GM23338 (cell line): ENCODE results near the gene MCUB. TPM values are rescaled to one million over a fixed set of nuclear protein-coding genes. Genes with fewer than 3 reads are reported as not detected.

ENCODE experiments used
- ATAC-seq: fragments of 200-7000 bp; cut with Tn5 transposase; 3 replicates; pipeline ENCODE4 v1.9.1; 2020
- DNase-seq: peaks from one replicate; pipeline ENCODE4 v3.0.0-alpha.2; 2015; ENCODE audit warnings: low spot score
- H2AFZ ChIP-seq: fragments of 200-600 bp; sonication (generic); 2 replicates; pipeline ENCODE4 v1.8.0; 2016; ENCODE audit warnings: antibody characterized with exemption, mild to moderate bottlenecking, moderate library complexity
- H3F3A ChIP-seq: fragments of 200-600 bp; sonication (generic); replicated peaks from 2 replicates; pipeline ENCODE4 v1.8.0; 2017; ENCODE audit warnings: antibody characterized with exemption, mixed run types, low read depth
- H3K27ac ChIP-seq: fragments of 200-600 bp; sonication (generic); 2 replicates; pipeline ENCODE4 v1.6.1; 2016; ENCODE audit warnings: low read depth
- H3K27me3 ChIP-seq: fragments of 200-600 bp; sonication (generic); 2 replicates; pipeline ENCODE4 v1.8.0; 2016; ENCODE audit warnings: mild to moderate bottlenecking, mixed run types, moderate library complexity; ENCODE audit not compliant: insufficient read depth
- H3K36me3 ChIP-seq: fragments of 200-600 bp; sonication (generic); 2 replicates; pipeline ENCODE4 v1.8.0; 2016; ENCODE audit warnings: mild to moderate bottlenecking; ENCODE audit not compliant: insufficient read depth
- H3K4me1 ChIP-seq: fragments of 200-600 bp; sonication (generic); 2 replicates; pipeline ENCODE4 v1.8.0; 2016; ENCODE audit warnings: mild to moderate bottlenecking, moderate library complexity; ENCODE audit not compliant: insufficient read depth
- H3K4me2 ChIP-seq: fragments of 200-600 bp; sonication (generic); 2 replicates; pipeline ENCODE4 v1.7.1; 2017; ENCODE audit warnings: mixed run types
- H3K4me3 ChIP-seq: fragments of 200-600 bp; sonication (generic); 2 replicates; pipeline ENCODE4 v1.6.1; 2016; ENCODE audit warnings: mixed run types
- H3K79me2 ChIP-seq: fragments of 200-600 bp; sonication (generic); replicated peaks from 2 replicates; pipeline ENCODE4 v1.8.0; 2017; ENCODE audit warnings: mild to moderate bottlenecking; ENCODE audit not compliant: insufficient read depth
- H3K9me2 ChIP-seq: fragments of 200-600 bp; sonication (generic); 2 replicates; pipeline ENCODE4 v1.8.0; 2017; ENCODE audit not compliant: insufficient read depth
- H4K20me1 ChIP-seq: fragments of 200-600 bp; sonication (generic); replicated peaks from 2 replicates; pipeline ENCODE4 v1.8.0; 2017; ENCODE audit warnings: mild to moderate bottlenecking; ENCODE audit not compliant: insufficient read depth
- H3K27ac Mint-ChIP-seq: 2 replicates; pipeline ENCODE4 v1.8.0; 2020; ENCODE audit warnings: inconsistent platforms, mild to moderate bottlenecking, moderate library complexity, mixed read lengths
- H3K27me3 Mint-ChIP-seq: 3 replicates; pipeline ENCODE4 v1.8.0; 2022; ENCODE audit warnings: low read depth, mild to moderate bottlenecking, moderate library complexity, mixed read lengths, inconsistent platforms; ENCODE audit not compliant: insufficient read depth, poor library complexity
- H3K36me3 Mint-ChIP-seq: 3 replicates; pipeline ENCODE4 v1.8.0; 2021; ENCODE audit warnings: low read depth, mild to moderate bottlenecking, inconsistent platforms, moderate library complexity, mixed read lengths
- H3K4me1 Mint-ChIP-seq: 3 replicates; pipeline ENCODE4 v1.8.0; 2020; ENCODE audit warnings: mild to moderate bottlenecking, inconsistent platforms, mixed read lengths
- H3K4me3 Mint-ChIP-seq: 3 replicates; pipeline ENCODE4 v1.8.0; 2021; ENCODE audit warnings: moderate library complexity, mild to moderate bottlenecking, inconsistent platforms, mixed read lengths
- H3K9me3 Mint-ChIP-seq: 3 replicates; pipeline ENCODE4 v1.8.0; 2020; ENCODE audit warnings: moderate library complexity, mild to moderate bottlenecking, inconsistent platforms, mixed read lengths
- EZH2 ChIP-seq: fragments of 200-600 bp; sonication (generic); IDR thresholded peaks from one replicate; pipeline ENCODE4 v1.8.0; 2017; ENCODE audit warnings: antibody characterized with exemption, mild to moderate bottlenecking, low read depth; ENCODE audit not compliant: unreplicated experiment
- EZH2phosphoT487 ChIP-seq: fragments of 200-600 bp; sonication (generic); IDR thresholded peaks from one replicate; pipeline ENCODE4 v1.8.1; 2018; ENCODE audit warnings: antibody characterized with exemption; ENCODE audit not compliant: unreplicated experiment
- POLR2AphosphoS5 ChIP-seq: IDR thresholded peaks from 2 replicates; pipeline ENCODE4 v1.6.1; 2016; ENCODE audit warnings: antibody characterized with exemption, low read depth
- STAT1 ChIP-seq: IDR thresholded peaks from one replicate; pipeline ENCODE4 v1.6.1; 2016; ENCODE audit warnings: antibody characterized with exemption; ENCODE audit not compliant: unreplicated experiment
- ZNF114 ChIP-seq: fragments of 250-450 bp; sonication (Bioruptor Pico); IDR thresholded peaks from 2 replicates; pipeline ENCODE4 v1.5.0; 2020; ENCODE audit warnings: mild to moderate bottlenecking, moderate library complexity
- polyA plus RNA-seq: library from polyadenylated mRNA; unstranded; fragments of >200 nt; fragmentation: Nextera tagmentation; extraction: Ambion mirVana; gene quantifications from 2 replicates; pipeline ENCODE4 v1.2.1, GENCODE V29; 2016
- total RNA-seq: library from RNA; depleted of rRNA; stranded (reverse); fragments of >200 nt; shearing (Covaris generic); gene quantifications from 2 replicates; pipeline ENCODE4 v1.2.3, GENCODE V29; 2014
- TF ChIP-seq, protein P1 (sequence below): IDR thresholded peaks from one replicate; pipeline ENCODE4 v1.6.1; 2018; ENCODE audit warnings: antibody characterized with exemption; ENCODE audit not compliant: unreplicated experiment
- TF ChIP-seq, protein P2 (sequence below): fragments of 250-450 bp; sonication (Bioruptor Pico); IDR thresholded peaks from 2 replicates; pipeline ENCODE4 v1.5.0; 2020; ENCODE audit warnings: mild to moderate bottlenecking, moderate library complexity

MCUB gene
- total and polyA plus RNA-seq, 2 experiments from 2014 or later = 21.7 to 97.9 TPM

DNA sequence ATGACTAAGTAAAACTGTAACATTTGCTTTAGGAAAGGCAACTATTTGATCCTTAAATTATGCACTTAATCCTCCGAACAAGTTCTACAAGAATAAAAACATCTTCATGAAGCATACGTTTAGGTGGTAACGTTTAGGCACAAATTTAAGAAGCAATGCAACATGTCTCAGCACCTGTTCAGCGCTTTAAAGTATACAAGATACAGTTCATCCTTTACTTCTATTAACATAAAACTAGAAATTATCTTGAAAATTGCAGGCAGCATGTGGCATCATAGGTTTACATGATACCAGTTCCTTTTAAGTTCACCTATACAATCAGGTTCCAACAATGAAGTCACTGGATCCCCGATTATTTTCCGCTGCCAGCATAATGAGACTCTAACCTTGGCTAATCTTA lies 168.3 kb downstream of the MCUB start:
- Mint-ChIP-seq H3K9me3 (no peaks in the 10 kb centered on the region), H3K27me3 (peaks cover 9% of the 10 kb centered on the region), H3K36me3 (peaks cover 4% of the 10 kb centered on the region), H3K27ac (peak overlapping the region; percentile 31; the same call in 1 of the 2 replicates), H3K4me1 (peaks cover 11% of the 10 kb centered on the region), H3K4me3 (peak overlapping the region; percentile 95)
- no peaks in the 10 kb centered on the region for H3K36me3 ChIP-seq
- no peaks in the 10 kb centered on the region for H3K27me3 ChIP-seq
- TF ChIP-seq STAT1 = no peak
- H3F3A ChIP-seq = no peaks in the 10 kb centered on the region
- H3K27ac ChIP-seq = no peak overlapping the region
- H3K79me2 ChIP-seq = peaks cover 61% of the 10 kb centered on the region
- H3K4me2 ChIP-seq = peak overlapping the region; percentile 78
- DNase-seq (no peak), ATAC-seq (no peak)
- no peaks in the 10 kb centered on the region for H3K9me2 ChIP-seq
- no peak overlapping the region for H2AFZ ChIP-seq
- peak overlapping the region; percentile 68 for H3K4me3 ChIP-seq
- H3K4me1 ChIP-seq = peaks cover 8% of the 10 kb centered on the region
- 0 out of 2 replicates have a peak, but pooled peaks cover 3% of the 10 kb centered on the region for H4K20me1 ChIP-seq

DNA sequence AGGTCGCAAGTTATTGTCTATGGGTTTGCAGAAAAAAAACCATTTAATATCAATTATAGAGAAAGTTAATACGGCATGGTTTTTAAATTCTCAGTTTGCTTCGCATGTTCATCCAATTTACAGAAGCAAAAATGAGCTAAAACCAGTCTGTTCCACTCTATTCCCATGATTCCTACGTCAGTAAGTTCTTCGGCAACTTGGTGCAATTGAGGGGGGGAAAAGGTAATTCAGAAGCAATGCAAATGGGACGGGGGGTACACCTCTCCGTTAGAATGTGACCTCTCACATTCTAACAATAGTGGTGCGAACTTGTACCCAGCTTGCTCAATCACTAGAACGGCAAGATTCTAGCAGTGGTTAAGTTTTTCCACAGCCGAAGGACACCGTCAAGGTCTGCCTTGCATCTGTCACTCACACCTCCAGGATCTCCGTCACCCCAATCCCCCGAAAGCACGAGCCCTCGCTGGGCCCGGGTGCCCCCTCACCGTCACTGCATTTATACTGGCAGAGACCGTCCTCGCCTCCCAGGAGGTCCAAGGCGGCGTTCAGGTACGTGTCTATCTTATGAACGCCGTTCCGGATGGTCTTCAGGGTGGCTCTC lies 169.2 kb downstream of the MCUB start:
- Histone ChIP-seq H4K20me1 (0 out of 2 replicates have a peak, but pooled peaks cover 3% of the 10 kb centered on the region), H3K4me3 (peak overlapping the region; percentile 68), H3K4me2 (peak overlapping the region; percentile 78), H3K36me3 (no peaks in the 10 kb centered on the region), H2AFZ (peak overlapping the region; percentile 83; the same call in 1 of the 2 replicates), H3K4me1 (peaks cover 8% of the 10 kb centered on the region), H3K79me2 (peaks cover 52% of the 10 kb centered on the region), H3K27ac (peak overlapping the region; percentile 75; the same call in 1 of the 2 replicates), H3K9me2 (no peaks in the 10 kb centered on the region), H3K27me3 (no peaks in the 10 kb centered on the region), H3F3A (no peaks in the 10 kb centered on the region)
- ATAC-seq (peak; percentile 24; the same call in 1 of the 3 replicates), DNase-seq (peak; percentile 27)
- Mint-ChIP-seq H3K27me3 (peaks cover 9% of the 10 kb centered on the region), H3K27ac (peak overlapping the region; percentile 95), H3K9me3 (no peaks in the 10 kb centered on the region), H3K36me3 (peaks cover 3% of the 10 kb centered on the region), H3K4me1 (peaks cover 11% of the 10 kb centered on the region), H3K4me3 (peak overlapping the region; percentile 95)
- TF ChIP-seq POLR2AphosphoS5 (no peak), ZNF114 (CRISPR knock-in tag) (no peak), EZH2 (no peak), EZH2phosphoT487 (no peak)
- TF ChIP-seq, protein P1, sequence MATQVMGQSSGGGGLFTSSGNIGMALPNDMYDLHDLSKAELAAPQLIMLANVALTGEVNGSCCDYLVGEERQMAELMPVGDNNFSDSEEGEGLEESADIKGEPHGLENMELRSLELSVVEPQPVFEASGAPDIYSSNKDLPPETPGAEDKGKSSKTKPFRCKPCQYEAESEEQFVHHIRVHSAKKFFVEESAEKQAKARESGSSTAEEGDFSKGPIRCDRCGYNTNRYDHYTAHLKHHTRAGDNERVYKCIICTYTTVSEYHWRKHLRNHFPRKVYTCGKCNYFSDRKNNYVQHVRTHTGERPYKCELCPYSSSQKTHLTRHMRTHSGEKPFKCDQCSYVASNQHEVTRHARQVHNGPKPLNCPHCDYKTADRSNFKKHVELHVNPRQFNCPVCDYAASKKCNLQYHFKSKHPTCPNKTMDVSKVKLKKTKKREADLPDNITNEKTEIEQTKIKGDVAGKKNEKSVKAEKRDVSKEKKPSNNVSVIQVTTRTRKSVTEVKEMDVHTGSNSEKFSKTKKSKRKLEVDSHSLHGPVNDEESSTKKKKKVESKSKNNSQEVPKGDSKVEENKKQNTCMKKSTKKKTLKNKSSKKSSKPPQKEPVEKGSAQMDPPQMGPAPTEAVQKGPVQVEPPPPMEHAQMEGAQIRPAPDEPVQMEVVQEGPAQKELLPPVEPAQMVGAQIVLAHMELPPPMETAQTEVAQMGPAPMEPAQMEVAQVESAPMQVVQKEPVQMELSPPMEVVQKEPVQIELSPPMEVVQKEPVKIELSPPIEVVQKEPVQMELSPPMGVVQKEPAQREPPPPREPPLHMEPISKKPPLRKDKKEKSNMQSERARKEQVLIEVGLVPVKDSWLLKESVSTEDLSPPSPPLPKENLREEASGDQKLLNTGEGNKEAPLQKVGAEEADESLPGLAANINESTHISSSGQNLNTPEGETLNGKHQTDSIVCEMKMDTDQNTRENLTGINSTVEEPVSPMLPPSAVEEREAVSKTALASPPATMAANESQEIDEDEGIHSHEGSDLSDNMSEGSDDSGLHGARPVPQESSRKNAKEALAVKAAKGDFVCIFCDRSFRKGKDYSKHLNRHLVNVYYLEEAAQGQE = no peak
- TF ChIP-seq, protein P2, sequence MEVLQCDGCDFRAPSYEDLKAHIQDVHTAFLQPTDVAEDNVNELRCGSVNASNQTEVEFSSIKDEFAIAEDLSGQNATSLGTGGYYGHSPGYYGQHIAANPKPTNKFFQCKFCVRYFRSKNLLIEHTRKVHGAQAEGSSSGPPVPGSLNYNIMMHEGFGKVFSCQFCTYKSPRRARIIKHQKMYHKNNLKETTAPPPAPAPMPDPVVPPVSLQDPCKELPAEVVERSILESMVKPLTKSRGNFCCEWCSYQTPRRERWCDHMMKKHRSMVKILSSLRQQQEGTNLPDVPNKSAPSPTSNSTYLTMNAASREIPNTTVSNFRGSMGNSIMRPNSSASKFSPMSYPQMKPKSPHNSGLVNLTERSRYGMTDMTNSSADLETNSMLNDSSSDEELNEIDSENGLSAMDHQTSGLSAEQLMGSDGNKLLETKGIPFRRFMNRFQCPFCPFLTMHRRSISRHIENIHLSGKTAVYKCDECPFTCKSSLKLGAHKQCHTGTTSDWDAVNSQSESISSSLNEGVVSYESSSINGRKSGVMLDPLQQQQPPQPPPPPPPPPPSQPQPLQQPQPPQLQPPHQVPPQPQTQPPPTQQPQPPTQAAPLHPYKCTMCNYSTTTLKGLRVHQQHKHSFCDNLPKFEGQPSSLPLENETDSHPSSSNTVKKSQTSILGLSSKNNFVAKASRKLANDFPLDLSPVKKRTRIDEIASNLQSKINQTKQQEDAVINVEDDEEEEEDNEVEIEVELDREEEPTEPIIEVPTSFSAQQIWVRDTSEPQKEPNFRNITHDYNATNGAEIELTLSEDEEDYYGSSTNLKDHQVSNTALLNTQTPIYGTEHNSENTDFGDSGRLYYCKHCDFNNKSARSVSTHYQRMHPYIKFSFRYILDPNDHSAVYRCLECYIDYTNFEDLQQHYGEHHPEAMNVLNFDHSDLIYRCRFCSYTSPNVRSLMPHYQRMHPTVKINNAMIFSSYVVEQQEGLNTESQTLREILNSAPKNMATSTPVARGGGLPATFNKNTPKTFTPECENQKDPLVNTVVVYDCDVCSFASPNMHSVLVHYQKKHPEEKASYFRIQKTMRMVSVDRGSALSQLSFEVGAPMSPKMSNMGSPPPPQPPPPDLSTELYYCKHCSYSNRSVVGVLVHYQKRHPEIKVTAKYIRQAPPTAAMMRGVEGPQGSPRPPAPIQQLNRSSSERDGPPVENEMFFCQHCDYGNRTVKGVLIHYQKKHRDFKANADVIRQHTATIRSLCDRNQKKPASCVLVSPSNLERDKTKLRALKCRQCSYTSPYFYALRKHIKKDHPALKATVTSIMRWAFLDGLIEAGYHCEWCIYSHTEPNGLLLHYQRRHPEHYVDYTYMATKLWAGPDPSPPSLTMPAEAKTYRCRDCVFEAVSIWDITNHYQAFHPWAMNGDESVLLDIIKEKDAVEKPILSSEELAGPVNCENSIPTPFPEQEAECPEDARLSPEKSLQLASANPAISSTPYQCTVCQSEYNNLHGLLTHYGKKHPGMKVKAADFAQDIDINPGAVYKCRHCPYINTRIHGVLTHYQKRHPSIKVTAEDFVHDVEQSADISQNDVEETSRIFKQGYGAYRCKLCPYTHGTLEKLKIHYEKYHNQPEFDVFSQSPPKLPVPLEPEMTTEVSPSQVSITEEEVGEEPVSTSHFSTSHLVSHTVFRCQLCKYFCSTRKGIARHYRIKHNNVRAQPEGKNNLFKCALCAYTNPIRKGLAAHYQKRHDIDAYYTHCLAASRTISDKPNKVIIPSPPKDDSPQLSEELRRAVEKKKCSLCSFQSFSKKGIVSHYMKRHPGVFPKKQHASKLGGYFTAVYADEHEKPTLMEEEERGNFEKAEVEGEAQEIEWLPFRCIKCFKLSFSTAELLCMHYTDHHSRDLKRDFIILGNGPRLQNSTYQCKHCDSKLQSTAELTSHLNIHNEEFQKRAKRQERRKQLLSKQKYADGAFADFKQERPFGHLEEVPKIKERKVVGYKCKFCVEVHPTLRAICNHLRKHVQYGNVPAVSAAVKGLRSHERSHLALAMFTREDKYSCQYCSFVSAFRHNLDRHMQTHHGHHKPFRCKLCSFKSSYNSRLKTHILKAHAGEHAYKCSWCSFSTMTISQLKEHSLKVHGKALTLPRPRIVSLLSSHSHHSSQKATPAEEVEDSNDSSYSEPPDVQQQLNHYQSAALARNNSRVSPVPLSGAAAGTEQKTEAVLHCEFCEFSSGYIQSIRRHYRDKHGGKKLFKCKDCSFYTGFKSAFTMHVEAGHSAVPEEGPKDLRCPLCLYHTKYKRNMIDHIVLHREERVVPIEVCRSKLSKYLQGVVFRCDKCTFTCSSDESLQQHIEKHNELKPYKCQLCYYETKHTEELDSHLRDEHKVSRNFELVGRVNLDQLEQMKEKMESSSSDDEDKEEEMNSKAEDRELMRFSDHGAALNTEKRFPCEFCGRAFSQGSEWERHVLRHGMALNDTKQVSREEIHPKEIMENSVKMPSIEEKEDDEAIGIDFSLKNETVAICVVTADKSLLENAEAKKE (CRISPR knock-in tag) = no peak
